ENCODE data around the gene CRYBB3. TPM values are rescaled to one million over a fixed set of nuclear protein-coding genes. Genes with fewer than 3 reads are reported as not detected.

CRYBB3 gene
- total and polyA plus RNA-seq, 9 donors, result 0.30 to 0.69 TPM; not detected in 7

GRCh38 chr22:25174156-25174887 is 25.3 kb upstream of the CRYBB3 start:
- WGBS, 3 donors, result 87 to 91% (median 88%) methylated on average over 13 of the region's 13 CpGs
- H3K4me3 ChIP-seq, result no peak overlapping the region

GRCh38 chr22:25174888-25175411 is 24.7 kb upstream of the CRYBB3 start:
- H3K4me1 ChIP-seq (ENCODE audit: insufficient read depth), result no peaks in the 10 kb centered on the region
- H3K36me3 ChIP-seq, result no peaks in the 10 kb centered on the region
- TF ChIP-seq CTCF (IDR thresholded peaks at IDR 0.05) (no peak), EP300 (IDR thresholded peaks at IDR 0.05) (no peak), POLR2A (IDR thresholded peaks at IDR 0.05) (no peak)
- H3K9me3 ChIP-seq, result peaks cover 0 to 3% of the 10 kb centered on the region in 2 donors
- no peak for DNase-seq
- H3K27me3 ChIP-seq, result no peaks in the 10 kb centered on the region
- WGBS, 3 donors, result 81 to 83% (median 81%) methylated on average over 6 of the region's 6 CpGs
- intact Hi-C loops (cut with DNase I), result no loop called here
- H3K27ac ChIP-seq, result no peak overlapping the region
- no peak overlapping the region for H3K4me3 ChIP-seq

More at GRCh38 chr22:25174156-25174887, 25.3 kb upstream of the CRYBB3 start:
- DNase-seq, result no peak
- TF ChIP-seq EP300 (IDR thresholded peaks at IDR 0.05) (no peak), POLR2A (IDR thresholded peaks at IDR 0.05) (no peak), CTCF (IDR thresholded peaks at IDR 0.05) (no peak)
- H3K27me3 ChIP-seq, result no peaks in the 10 kb centered on the region
- no peak overlapping the region for H3K27ac ChIP-seq
- intact Hi-C loops (cut with DNase I), result no loop called here
- H3K9me3 ChIP-seq, result peaks cover 0 to 2% of the 10 kb centered on the region in 2 donors
- no peaks in the 10 kb centered on the region for H3K36me3 ChIP-seq
- no peaks in the 10 kb centered on the region for H3K4me1 ChIP-seq (ENCODE audit: insufficient read depth)

GRCh38 chr22:25176175-25176574 is 23.5 kb upstream of the CRYBB3 start:
- Histone ChIP-seq H3K36me3 (no peaks in the 10 kb centered on the region), H3K9me3 (peaks cover 0 to 3% of the 10 kb centered on the region in 2 donors), H3K27ac (no peak overlapping the region), H3K27me3 (no peaks in the 10 kb centered on the region), H3K4me3 (no peak overlapping the region), H3K4me1 (ENCODE audit: insufficient read depth) (no peaks in the 10 kb centered on the region)
- DNase-seq, result no peak
- TF ChIP-seq CTCF (IDR thresholded peaks at IDR 0.05), result no peak
- TF ChIP-seq POLR2A (IDR thresholded peaks at IDR 0.05), result no peak
- TF ChIP-seq EP300 (IDR thresholded peaks at IDR 0.05), result no peak
- WGBS, 3 donors, result 89 to 92% (median 91%) methylated on average over 6 of the region's 6 CpGs
- intact Hi-C loops (cut with DNase I), result no loop called here

GRCh38 chr22:25176799-25177198 is 22.9 kb upstream of the CRYBB3 start:
- H3K4me1 ChIP-seq (ENCODE audit: insufficient read depth), result no peaks in the 10 kb centered on the region
- DNase-seq, result no peak
- intact Hi-C loops (cut with DNase I), result no loop called here
- 86 to 90% (median 89%) methylated on average over 3 of the region's 3 CpGs for WGBS, 3 donors
- H3K9me3 ChIP-seq, result peaks cover 0 to 3% of the 10 kb centered on the region in 2 donors
- H3K27ac ChIP-seq, result no peak overlapping the region
- H3K4me3 ChIP-seq, result no peak overlapping the region
- TF ChIP-seq CTCF (IDR thresholded peaks at IDR 0.05) (no peak), POLR2A (IDR thresholded peaks at IDR 0.05) (no peak), EP300 (IDR thresholded peaks at IDR 0.05) (no peak)
- no peaks in the 10 kb centered on the region for H3K27me3 ChIP-seq
- H3K36me3 ChIP-seq, result no peaks in the 10 kb centered on the region
